Calu3 (cell line): ENCODE measurements around the gene TCF4. TPM values are rescaled to one million over a fixed set of nuclear protein-coding genes. Genes with fewer than 3 reads are reported as not detected.

Source experiments
- BruUV-seq: library from RNA; stranded (reverse); fragments of 400-500 nt; replicated peaks from 2 replicates; lab custom pipeline; 2021; lab: Mats Ljungman, UMichigan
- CTCF ChIA-PET: fragments of 300-600 bp; sonication (Branson Sonifier 250); formaldehyde crosslinking; loops from one replicate; lab custom pipeline; 2022; ENCODE audit warnings: antibody characterized with exemption; lab: Charles Lee
- DNase-seq: peaks from one replicate; pipeline ENCODE4 v3.0.0; 2022
- H3K27ac Mint-ChIP-seq: one replicate; pipeline ENCODE4 v1.8.0; 2022; ENCODE audit warnings: mixed read lengths; ENCODE audit not compliant: unreplicated experiment
- H3K27me3 Mint-ChIP-seq: one replicate; pipeline ENCODE4 v1.8.0; 2022; ENCODE audit warnings: mixed read lengths; ENCODE audit not compliant: unreplicated experiment
- H3K36me3 Mint-ChIP-seq: one replicate; pipeline ENCODE4 v1.8.0; 2022; ENCODE audit warnings: mild to moderate bottlenecking, moderate library complexity, mixed read lengths; ENCODE audit not compliant: insufficient read depth, unreplicated experiment
- H3K4me1 Mint-ChIP-seq: one replicate; pipeline ENCODE4 v1.8.0; 2022; ENCODE audit warnings: mild to moderate bottlenecking, low read depth, mixed read lengths; ENCODE audit not compliant: unreplicated experiment
- H3K4me3 Mint-ChIP-seq: one replicate; pipeline ENCODE4 v1.8.0; 2022; ENCODE audit warnings: mild to moderate bottlenecking, low read depth, moderate library complexity, mixed read lengths; ENCODE audit not compliant: unreplicated experiment
- H3K9me3 Mint-ChIP-seq: one replicate; pipeline ENCODE4 v1.8.0; 2022; ENCODE audit warnings: low read depth, mixed read lengths; ENCODE audit not compliant: unreplicated experiment
- intact Hi-C: fragments of 100-400 bp; cut with micrococcal nuclease; formaldehyde crosslinking; loops from one replicate; pipeline ENCODE4 v1.10.0; 2022; ENCODE audit not compliant: unreplicated experiment
- total RNA-seq: library from RNA; stranded (reverse); gene quantifications from 2 replicates; pipeline ENCODE4 v1.2.3, GENCODE V29; 2022
- TF ChIP-seq, protein P1 (sequence below): fragments of 200-600 bp; IDR thresholded peaks from one replicate; pipeline ENCODE4 v1.8.0; 2022; ENCODE audit warnings: antibody characterized with exemption; ENCODE audit not compliant: unreplicated experiment

TCF4 gene
- total RNA-seq, 1 experiment from 2014 or later: 0.21 TPM

DNA sequence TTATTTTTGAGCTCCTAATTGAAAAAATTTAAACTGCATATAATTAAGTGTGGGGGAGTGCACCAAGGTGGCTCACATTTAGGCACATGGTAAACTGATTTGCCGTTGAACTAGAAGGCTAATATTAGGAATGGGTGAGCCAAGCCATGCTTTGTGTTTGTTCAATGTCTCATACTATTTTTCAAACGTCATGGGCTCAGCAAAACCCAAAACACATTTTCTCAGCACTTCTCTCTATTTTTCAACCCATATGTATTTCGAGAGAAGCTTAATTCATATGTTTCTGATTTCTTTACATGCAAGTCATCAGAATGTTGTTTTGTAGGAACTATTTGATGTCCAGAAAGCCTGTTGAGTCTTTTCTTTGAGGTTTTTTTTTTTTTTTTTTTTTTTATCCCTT is 291.2 kb downstream of the TCF4 start:
- intact Hi-C loops: no loop called here
- CTCF ChIA-PET: no interaction called here
- no peak overlapping the region for H3K27ac Mint-ChIP-seq
- H3K4me1 Mint-ChIP-seq: no peaks in the 10 kb centered on the region
- no peaks in the 10 kb centered on the region for H3K9me3 Mint-ChIP-seq
- no peaks in the 10 kb centered on the region for H3K36me3 Mint-ChIP-seq
- H3K4me3 Mint-ChIP-seq: no peak overlapping the region
- peaks cover 8% of the 10 kb centered on the region for H3K27me3 Mint-ChIP-seq
- TF ChIP-seq, protein P1, sequence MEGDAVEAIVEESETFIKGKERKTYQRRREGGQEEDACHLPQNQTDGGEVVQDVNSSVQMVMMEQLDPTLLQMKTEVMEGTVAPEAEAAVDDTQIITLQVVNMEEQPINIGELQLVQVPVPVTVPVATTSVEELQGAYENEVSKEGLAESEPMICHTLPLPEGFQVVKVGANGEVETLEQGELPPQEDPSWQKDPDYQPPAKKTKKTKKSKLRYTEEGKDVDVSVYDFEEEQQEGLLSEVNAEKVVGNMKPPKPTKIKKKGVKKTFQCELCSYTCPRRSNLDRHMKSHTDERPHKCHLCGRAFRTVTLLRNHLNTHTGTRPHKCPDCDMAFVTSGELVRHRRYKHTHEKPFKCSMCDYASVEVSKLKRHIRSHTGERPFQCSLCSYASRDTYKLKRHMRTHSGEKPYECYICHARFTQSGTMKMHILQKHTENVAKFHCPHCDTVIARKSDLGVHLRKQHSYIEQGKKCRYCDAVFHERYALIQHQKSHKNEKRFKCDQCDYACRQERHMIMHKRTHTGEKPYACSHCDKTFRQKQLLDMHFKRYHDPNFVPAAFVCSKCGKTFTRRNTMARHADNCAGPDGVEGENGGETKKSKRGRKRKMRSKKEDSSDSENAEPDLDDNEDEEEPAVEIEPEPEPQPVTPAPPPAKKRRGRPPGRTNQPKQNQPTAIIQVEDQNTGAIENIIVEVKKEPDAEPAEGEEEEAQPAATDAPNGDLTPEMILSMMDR: no peak
- DNase-seq: no peak
- no TSS peak for BruUV-seq

DNA sequence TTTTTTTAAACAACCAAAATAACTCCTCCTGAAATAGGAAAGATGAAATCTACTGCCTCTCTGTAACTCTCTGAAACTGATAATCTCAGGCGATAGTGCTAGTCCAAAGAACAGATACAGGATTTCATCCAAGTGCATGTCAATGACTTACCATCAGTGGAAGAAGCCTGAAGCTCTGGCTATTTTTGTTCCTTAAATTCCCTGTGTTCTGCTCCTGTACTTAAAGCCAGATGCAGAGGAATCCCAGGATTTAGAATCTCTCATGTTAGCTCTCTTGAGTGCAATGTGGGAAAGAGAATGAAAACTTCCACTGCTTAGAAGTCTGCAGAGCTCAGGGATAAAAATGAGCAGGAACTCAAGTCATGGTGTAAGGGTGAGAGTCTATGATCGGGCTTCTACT is 291.9 kb downstream of the TCF4 start:
- BruUV-seq: no TSS peak
- Mint-ChIP-seq H3K27me3 (peaks cover 8% of the 10 kb centered on the region), H3K4me3 (no peak overlapping the region), H3K36me3 (no peaks in the 10 kb centered on the region), H3K9me3 (no peaks in the 10 kb centered on the region), H3K27ac (no peak overlapping the region), H3K4me1 (no peaks in the 10 kb centered on the region)
- CTCF ChIA-PET: no interaction called here
- TF ChIP-seq, protein P1: no peak
- intact Hi-C loops: no loop called here
- no peak for DNase-seq

DNA sequence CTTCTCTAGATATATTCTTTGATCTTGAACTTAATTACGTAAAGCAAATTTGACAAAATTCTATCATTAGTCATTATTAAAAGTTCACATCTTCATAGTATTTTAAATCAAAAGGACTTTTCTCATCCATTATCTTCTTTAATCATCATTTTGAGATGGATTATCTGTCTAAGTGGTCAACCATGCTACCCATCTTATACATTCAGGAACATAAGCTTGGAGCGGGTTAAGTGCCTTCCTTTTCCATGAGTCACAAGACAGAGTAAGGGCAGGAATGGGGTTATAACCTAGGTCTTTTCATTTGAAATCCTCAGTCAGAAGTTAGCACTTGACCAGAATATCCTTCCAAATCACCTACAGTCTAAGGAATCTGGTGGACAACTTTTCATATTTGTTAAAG is 297.1 kb downstream of the TCF4 start:
- no peaks in the 10 kb centered on the region for H3K9me3 Mint-ChIP-seq
- no peak overlapping the region for H3K4me3 Mint-ChIP-seq
- TF ChIP-seq, protein P1: no peak
- peaks cover 14% of the 10 kb centered on the region for H3K27me3 Mint-ChIP-seq
- no peaks in the 10 kb centered on the region for H3K4me1 Mint-ChIP-seq
- CTCF ChIA-PET: no interaction called here
- intact Hi-C loops: no loop called here
- no peak overlapping the region for H3K27ac Mint-ChIP-seq
- H3K36me3 Mint-ChIP-seq: no peaks in the 10 kb centered on the region
- BruUV-seq: no TSS peak
- DNase-seq: no peak

DNA sequence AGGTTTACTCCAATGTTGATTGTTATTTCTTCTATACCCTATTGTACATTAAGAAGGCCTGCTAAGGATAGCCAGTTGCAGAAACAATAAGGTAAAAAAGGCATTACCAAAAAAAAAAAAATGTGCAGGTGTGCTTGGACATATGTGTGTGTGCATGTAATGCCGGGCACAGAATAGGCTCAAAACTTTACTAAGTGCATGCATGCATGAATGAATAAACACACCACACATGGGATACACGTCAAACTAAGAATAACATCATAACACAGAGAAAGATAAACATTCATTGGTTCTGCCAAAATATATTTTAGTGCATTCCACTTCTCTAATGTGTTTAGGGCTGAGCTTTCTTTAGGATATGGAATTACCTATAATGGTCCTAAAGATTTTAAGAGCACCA is 298.2 kb downstream of the TCF4 start:
- intact Hi-C loops: no loop called here
- H3K36me3 Mint-ChIP-seq: no peaks in the 10 kb centered on the region
- no peak overlapping the region for H3K27ac Mint-ChIP-seq
- CTCF ChIA-PET: no interaction called here
- no TSS peak for BruUV-seq
- H3K27me3 Mint-ChIP-seq: peaks cover 11% of the 10 kb centered on the region
- H3K4me1 Mint-ChIP-seq: no peaks in the 10 kb centered on the region
- no peak for DNase-seq
- no peaks in the 10 kb centered on the region for H3K9me3 Mint-ChIP-seq
- H3K4me3 Mint-ChIP-seq: no peak overlapping the region
- TF ChIP-seq, protein P1: no peak
